Stimulated activated CD8-positive, alpha-beta memory T cell treated with anti-CD3 and anti-CD28 coated beads, Interleukin-4, amount 100 ng/mL, for 1 hour (primary cell): ENCODE measurements around the gene HDHD5.

Experiments used
- DNase-seq, 2 donors: peaks; one replicate each; pipeline ENCODE4 v3.0.0-alpha.2; 2020; ENCODE audit warnings: low read depth in 2 of 2, low spot score in 1 of 2

The HDHD5 gene

GRCh38 chr22:17120711-17121232 is 38.3 kb downstream of the HDHD5 start:
- no peak for DNase-seq

DNA sequence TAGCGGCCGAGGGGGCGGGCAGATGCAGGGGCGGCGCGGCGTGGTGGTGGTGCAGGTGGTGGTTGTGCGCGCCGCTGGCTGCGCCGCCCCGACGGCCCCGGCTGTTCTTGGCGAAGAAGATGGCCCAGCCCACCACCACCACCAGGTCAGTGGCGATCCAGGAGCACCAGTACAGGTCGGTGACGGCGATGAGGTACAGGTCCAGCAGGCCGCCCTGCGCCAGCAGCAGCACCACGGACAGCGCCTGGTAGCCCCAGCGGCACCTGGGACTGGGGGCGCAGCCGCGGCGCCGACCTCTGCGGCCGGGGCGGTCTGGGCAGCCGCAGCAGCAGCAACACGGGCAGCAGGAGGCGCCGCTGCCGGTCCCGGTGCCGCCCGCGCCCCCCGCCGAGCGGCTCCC is 38.8 kb downstream of the HDHD5 start:
- DNase-seq, result peak in 1 of 2 donors; percentile 15

GRCh38 chr22:17119481-17120202 is 39.4 kb downstream of the HDHD5 start:
- no peak for DNase-seq

- DNase-seq, result no peak
Observed at GRCh38 chr22:17118342-17118741, 40.7 kb downstream of the HDHD5 start.

DNA sequence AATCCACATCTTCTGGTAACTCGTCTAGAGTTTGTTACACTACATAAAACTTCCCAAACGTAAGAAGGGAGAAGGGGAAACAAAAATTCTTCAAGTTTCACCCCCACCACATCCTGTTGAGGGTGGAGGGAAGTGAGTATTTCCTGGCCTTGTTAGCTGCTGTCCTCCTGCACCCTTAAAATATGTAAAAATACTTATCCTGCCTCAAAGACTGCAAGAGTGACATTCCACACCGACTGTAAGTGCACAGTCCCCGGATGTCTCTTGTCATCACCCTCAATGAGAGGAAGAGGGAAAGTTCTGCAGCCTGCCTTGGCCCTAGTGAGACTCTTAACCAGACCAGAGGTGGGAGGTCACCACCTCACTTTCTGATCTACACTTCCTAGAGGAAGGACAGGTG is 41.2 kb downstream of the HDHD5 start:
- no peak for DNase-seq

DNA sequence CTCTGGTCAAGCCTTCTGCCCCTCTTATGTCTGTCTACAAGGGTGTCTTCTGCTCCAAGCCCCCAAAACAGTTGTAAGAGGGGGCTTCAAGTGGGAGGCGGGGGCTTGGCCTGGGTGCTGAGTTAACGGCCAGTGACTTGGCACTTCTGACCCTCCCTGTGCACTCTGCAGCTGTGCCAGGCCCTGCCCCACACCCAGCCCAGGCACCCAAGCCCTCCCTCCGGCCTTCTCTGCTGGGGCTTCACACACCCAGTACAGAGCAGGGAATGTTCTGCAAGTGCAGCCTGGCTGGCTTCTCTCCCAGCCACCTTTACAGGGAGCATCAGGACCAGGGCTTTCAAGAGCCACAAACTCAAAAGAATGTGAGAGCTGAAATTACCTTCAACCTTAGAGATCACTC is 41.7 kb downstream of the HDHD5 start:
- no peak for DNase-seq

GRCh38 chr22:17116572-17117330 is 42.3 kb downstream of the HDHD5 start:
- no peak for DNase-seq

DNA sequence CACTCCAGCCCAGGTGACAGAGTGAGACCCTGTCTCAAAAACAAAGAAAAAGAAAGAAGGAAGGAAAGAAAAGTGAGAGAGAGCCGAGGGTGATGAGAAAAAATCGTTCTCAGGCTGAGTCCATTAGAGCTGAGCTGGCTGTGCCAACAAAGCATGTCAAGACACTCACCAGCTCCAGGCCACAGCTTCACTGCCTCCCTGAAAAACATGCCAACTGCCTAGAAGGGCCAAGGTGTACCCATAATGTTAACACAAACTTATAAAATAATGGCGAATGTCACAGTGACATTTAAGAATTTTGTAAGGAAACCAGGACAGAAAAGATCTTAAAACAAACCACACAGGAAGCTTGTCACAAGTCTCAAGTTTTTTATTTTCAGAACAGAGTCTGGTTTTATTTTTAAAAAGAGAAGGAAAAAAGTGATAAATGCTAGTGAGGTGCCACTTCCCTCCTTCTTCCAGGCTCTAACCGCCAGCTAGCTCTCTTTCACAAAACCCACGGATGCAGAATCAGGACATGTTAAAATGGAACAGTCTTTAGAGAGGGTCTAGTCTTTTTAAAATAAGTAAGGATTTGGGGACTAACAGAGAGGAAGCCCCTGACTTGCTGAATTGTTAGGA is 43.0 kb downstream of the HDHD5 start:
- no peak for DNase-seq

DNA sequence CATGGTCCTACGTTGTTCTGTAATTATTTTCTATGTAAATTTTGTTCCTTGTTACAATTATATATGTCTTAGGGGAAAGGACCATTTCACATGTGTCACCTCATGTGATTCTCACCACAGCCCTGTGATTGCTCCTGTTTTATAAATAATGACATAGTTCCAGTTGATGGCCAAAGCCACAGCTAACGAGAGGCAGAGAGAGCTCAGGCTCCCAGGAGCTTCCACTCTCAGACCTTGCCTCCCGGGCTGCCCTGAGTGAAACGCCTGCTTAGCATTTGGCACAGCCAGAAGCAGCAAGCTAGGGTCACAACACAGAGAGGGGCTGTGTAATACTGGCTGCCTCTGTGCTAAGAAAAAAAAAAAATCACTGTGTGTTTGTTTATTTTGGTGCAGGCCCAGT is 43.8 kb downstream of the HDHD5 start:
- no peak for DNase-seq

- no peak for DNase-seq
Observed at GRCh38 chr22:17114898-17115235, 44.2 kb downstream of the HDHD5 start.

DNA sequence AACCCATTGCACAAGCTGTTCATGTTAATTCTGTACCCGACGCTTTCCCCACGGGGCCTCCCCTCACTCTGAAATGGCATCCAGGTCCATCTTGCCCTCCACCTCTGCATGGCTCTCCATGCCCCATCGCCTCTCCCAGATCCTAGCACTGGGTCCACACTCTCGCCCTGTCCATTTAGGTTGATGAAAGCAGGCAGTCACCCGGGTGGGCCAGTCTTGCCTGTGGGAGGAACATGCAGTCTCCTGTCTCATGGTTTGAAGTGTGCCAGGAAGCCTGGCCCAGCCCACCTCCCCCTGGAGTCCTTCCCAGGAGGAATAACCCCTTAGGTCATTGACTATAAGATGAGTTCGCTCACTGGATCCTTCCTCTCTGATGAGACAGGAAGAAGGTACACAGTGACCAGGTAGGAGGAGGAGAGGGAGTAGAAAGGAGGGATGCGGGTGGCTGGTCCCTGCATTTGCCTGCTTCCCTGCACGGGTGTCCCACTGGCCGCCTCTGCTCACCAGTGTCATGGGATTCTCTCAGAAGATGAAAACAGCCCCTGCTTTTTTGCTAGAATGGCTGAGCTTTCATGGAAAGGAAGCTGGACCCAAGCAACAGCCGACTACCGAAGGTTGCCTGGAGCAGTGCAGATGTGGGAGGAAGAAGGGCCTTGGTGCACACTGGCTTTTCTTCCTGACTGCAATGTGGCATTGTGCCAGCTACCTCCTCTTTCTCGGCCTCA is 44.7 kb downstream of the HDHD5 start:
- no peak for DNase-seq

DNA sequence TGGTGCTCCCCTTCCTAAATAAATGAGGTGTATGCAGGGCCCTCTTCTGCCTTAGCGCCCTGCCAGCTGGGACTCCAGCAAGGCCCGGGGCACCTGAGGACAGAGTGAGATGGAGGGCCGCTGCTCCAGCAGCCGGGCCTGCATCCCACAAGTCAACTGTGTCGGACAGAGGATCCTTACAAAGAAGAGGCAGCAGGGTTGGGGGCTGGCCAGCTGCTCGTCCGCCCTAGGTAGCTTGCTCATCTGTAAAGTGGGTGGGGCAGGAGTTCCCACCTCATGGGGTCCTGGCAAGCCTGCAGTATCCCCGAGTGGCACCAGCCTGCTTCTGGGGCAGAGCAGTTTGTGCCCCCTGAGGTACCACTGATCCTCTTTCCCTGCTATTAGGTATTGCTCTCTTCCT is 45.5 kb downstream of the HDHD5 start:
- no peak for DNase-seq

DNA sequence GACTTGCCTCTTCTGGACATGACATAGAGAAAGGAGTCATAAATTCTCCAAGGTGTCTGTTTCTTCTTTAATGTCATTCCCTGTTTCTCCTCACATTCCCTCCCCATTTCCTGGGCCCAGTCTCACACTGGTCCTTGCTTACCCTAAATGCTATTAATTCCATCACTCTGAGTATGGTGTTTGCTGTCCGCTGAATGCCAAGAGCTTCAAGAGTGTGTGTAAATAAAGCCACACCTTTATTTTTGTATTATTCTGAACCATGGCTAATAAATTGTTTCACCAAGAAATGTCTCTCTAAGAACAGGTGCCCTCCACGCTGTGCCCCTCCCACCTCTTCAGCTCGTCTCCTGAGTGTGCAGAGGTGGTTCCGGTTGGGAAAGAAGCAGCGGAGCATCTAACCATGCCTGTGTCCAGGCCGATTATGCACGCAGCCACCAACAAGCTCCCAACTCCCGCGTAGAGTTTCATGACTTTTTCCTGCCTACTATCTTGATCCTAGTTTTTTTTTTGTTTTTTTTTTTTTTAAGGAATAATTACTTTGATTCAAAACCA is 46.5 kb downstream of the HDHD5 start:
- DNase-seq, result no peak

DNA sequence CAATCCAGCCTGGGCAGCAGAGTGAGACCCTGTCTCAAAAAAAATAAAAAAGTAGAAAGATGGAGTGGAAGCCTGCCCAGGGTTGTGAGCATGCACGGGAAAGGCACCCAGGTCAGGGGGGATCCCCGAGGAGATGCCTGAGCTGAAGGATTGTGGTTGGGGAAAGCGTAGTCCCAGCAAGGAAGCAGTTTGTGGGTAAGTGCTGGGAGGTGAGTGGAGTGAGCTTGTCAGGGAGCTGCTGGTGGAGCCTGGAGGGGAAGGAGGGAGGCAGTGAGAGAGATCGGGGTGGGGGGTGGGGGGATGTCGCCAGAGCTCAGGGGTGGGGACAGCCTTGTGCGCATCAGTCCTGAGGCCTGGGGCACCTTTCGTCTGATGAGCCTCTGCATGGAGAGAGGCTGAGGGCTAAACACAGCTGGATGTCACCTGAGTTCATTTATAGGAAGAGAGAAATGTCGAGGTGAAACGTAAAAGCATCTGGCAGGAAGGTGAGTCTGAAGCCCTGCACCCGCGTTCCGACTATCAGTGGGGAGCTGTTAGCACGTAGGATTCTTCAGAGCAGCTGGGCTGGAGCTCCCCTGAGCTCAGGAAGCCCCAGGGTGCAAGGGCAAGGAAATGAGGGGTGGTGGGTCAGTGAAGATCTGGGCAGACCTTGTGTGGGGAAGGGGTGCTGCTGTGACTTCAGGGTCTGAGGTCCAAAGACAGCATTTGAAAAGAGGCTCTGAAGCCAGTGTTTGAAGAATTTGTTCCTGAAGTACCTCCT is 48.1 kb downstream of the HDHD5 start:
- DNase-seq, result no peak

GRCh38 chr22:17109976-17110375 is 49.1 kb downstream of the HDHD5 start:
- no peak for DNase-seq

- no peak for DNase-seq
Observed at GRCh38 chr22:17109113-17109865, 49.8 kb downstream of the HDHD5 start.

- DNase-seq, result no peak
Observed at GRCh38 chr22:17108256-17109112, 50.6 kb downstream of the HDHD5 start.

DNA sequence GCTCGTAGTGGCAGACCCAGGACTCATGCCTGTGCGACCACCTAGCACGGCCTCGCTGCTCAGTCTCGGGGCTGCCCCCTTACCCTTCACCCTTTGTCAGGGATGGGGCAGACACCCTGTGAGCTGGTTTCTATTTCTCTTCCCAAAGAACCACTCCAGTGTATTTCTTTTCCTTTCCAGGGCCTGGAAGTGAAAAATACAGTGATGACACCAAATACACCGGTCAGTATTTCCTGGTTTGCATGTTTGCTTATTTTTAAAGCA is 51.6 kb downstream of the HDHD5 start:
- no peak for DNase-seq
